ENCODE measurements around the gene HHIPL1.

GRCh38 chr14:99704037-99704436 lies 59.1 kb downstream of the HHIPL1 start:
- TF ChIP-seq EZH2 (IDR thresholded peaks at IDR 0.05; ENCODE audit: borderline replicate concordance, low read depth, low read length, severe bottlenecking) (no peak), CTCF (IDR thresholded peaks at IDR 0.05; ENCODE audit: borderline replicate concordance, extremely low read depth, low read length, poor library complexity, severe bottlenecking) (no peak)
